Smooth muscle cell (in vitro differentiated cells): ENCODE data around the gene HBG1. TPM values are rescaled to one million over a fixed set of nuclear protein-coding genes. Genes with fewer than 3 reads are reported as not detected.
"Not testable (repeated sequence)": the region's sequence is repeated elsewhere in the genome, so short reads cannot be mapped to it uniquely, and the experiment has no call there.

ENCODE experiments used
- DNase-seq: peaks from one replicate; lab custom pipeline; 2025; ENCODE audit not compliant: unreplicated experiment; lab: John Stamatoyannopoulos, UW
- H2AFZ ChIP-seq: fragments of 200-600 bp; sonication (generic); 2 replicates; pipeline ENCODE4 v1.6.0; 2016; ENCODE audit warnings: antibody characterized with exemption, low read depth, mild to moderate bottlenecking
- H3F3A ChIP-seq: fragments of 200-600 bp; sonication (generic); 2 replicates; pipeline ENCODE4 v1.6.0; 2017; ENCODE audit warnings: antibody characterized with exemption, low read depth
- H3K27ac ChIP-seq: fragments of 200-600 bp; sonication (generic); 2 replicates; pipeline ENCODE4 v1.5.1; 2016; ENCODE audit warnings: low read depth, mild to moderate bottlenecking
- H3K27me3 ChIP-seq: fragments of 200-600 bp; sonication (generic); 2 replicates; pipeline ENCODE4 v1.6.1; 2016; ENCODE audit warnings: low read depth, mild to moderate bottlenecking
- H3K36me3 ChIP-seq: fragments of 200-600 bp; sonication (generic); 2 replicates; pipeline ENCODE4 v1.5.1; 2016; ENCODE audit warnings: low read depth
- H3K4me1 ChIP-seq: fragments of 200-600 bp; sonication (generic); 2 replicates; pipeline ENCODE4 v1.5.1; 2016; ENCODE audit warnings: low read depth
- H3K4me2 ChIP-seq: fragments of 200-600 bp; sonication (generic); 2 replicates; pipeline ENCODE4 v1.6.0; 2016; ENCODE audit warnings: mild to moderate bottlenecking
- H3K4me3 ChIP-seq: fragments of 200-600 bp; sonication (generic); 2 replicates; pipeline ENCODE4 v1.5.1; 2016; ENCODE audit warnings: mild to moderate bottlenecking
- H3K79me2 ChIP-seq: fragments of 200-600 bp; sonication (generic); 2 replicates; pipeline ENCODE4 v1.6.0; 2016; ENCODE audit warnings: low read depth, mild to moderate bottlenecking
- H3K9ac ChIP-seq: fragments of 200-600 bp; sonication (generic); 2 replicates; pipeline ENCODE4 v1.6.0; 2016; ENCODE audit warnings: low read depth
- H3K9me3 ChIP-seq: fragments of 200-600 bp; sonication (generic); replicated peaks from 2 replicates; pipeline ENCODE4 v1.5.1; 2016; ENCODE audit warnings: low read depth
- H4K20me1 ChIP-seq: fragments of 200-600 bp; sonication (generic); 2 replicates; pipeline ENCODE4 v1.6.0; 2016; ENCODE audit warnings: low read depth
- WGBS: methylation state at CpG from one replicate; pipeline ENCODE4 v1.1.7; 2016; ENCODE audit warnings: low lambda C conversion rate; 5-methylcytosine and 5-hydroxymethylcytosine counted together
- polyA plus RNA-seq: library from polyadenylated mRNA; unstranded; fragments of >200 nt; fragmentation: Nextera tagmentation; extraction: Ambion mirVana; gene quantifications from 2 replicates; pipeline ENCODE4 v1.2.1, GENCODE V29; 2016
- total RNA-seq: library from RNA; depleted of rRNA; stranded (reverse); fragments of >200 nt; gene quantifications from 2 replicates; pipeline ENCODE4 v1.2.3, GENCODE V29; 2014
- TF ChIP-seq, protein P1 (sequence below): fragments of 200-600 bp; sonication (generic); IDR thresholded peaks from 2 replicates; pipeline ENCODE4 v1.5.1; 2017; ENCODE audit warnings: borderline replicate concordance, mild to moderate bottlenecking, antibody characterized with exemption; ENCODE audit not compliant: insufficient read depth, poor library complexity, severe bottlenecking

The HBG1 gene
- total and polyA plus RNA-seq, 2 experiments from 2014 or later, result not detected

GRCh38 chr11:5258543-5259262, 9.0 kb upstream of the HBG1 start:
- DNase-seq, result no peak
- no peaks in the 10 kb centered on the region for H3K36me3 ChIP-seq
- H3K4me3 ChIP-seq, result no peak overlapping the region
- H3K4me1 ChIP-seq, result no peaks in the 10 kb centered on the region
- 54% methylated on average over 7 of the region's 7 CpGs for WGBS
- no peak overlapping the region for H2AFZ ChIP-seq
- H3K9ac ChIP-seq, result no peak overlapping the region
- H3K4me2 ChIP-seq, result no peak overlapping the region
- no peaks in the 10 kb centered on the region for H3K27me3 ChIP-seq
- no peak overlapping the region for H3K27ac ChIP-seq
- H3K79me2 ChIP-seq, result no peaks in the 10 kb centered on the region
- TF ChIP-seq, protein P1, sequence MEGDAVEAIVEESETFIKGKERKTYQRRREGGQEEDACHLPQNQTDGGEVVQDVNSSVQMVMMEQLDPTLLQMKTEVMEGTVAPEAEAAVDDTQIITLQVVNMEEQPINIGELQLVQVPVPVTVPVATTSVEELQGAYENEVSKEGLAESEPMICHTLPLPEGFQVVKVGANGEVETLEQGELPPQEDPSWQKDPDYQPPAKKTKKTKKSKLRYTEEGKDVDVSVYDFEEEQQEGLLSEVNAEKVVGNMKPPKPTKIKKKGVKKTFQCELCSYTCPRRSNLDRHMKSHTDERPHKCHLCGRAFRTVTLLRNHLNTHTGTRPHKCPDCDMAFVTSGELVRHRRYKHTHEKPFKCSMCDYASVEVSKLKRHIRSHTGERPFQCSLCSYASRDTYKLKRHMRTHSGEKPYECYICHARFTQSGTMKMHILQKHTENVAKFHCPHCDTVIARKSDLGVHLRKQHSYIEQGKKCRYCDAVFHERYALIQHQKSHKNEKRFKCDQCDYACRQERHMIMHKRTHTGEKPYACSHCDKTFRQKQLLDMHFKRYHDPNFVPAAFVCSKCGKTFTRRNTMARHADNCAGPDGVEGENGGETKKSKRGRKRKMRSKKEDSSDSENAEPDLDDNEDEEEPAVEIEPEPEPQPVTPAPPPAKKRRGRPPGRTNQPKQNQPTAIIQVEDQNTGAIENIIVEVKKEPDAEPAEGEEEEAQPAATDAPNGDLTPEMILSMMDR, result no peak
- no peaks in the 10 kb centered on the region for H3F3A ChIP-seq
- no peaks in the 10 kb centered on the region for H3K9me3 ChIP-seq
- no peaks in the 10 kb centered on the region for H4K20me1 ChIP-seq

- Histone ChIP-seq H3K27me3 (no peaks in the 10 kb centered on the region), H3K79me2 (no peaks in the 10 kb centered on the region), H3K9me3 (no peaks in the 10 kb centered on the region), H2AFZ (no peak overlapping the region), H3K4me3 (no peak overlapping the region), H3K4me1 (no peaks in the 10 kb centered on the region), H4K20me1 (no peaks in the 10 kb centered on the region), H3F3A (no peaks in the 10 kb centered on the region), H3K36me3 (no peaks in the 10 kb centered on the region), H3K27ac (no peak overlapping the region), H3K4me2 (no peak overlapping the region), H3K9ac (no peak overlapping the region)
- no peak for DNase-seq
- TF ChIP-seq, protein P1, result no peak
- 48% methylated on average over 2 of the region's 2 CpGs for WGBS
Observed at GRCh38 chr11:5257296-5257695, 7.6 kb upstream of the HBG1 start.

DNA sequence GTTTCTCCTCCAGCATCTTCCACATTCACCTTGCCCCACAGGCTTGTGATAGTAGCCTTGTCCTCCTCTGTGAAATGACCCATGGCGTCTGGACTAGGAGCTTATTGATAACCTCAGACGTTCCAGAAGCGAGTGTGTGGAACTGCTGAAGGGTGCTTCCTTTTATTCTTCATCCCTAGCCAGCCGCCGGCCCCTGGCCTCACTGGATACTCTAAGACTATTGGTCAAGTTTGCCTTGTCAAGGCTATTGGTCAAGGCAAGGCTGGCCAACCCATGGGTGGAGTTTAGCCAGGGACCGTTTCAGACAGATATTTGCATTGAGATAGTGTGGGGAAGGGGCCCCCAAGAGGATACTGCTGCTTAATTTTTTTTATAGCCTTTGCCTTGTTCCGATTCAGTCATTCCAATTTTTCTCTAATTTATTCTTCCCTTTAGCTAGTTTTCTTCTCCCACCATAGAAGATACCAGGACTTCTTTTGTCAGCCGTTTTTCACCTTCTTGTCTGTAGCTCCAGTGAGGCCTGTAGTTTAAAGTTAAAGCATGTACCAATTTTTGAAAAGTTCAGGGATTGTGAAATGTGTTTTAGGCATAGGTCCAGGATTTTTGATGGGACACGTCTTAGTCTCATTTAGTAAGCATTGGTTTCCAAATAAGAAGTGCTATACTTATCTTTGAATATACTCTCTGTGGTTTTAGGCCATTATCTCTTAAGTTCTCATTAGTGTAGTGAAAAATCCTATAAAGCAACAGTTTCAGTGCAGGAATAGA, 5.2 kb upstream of the HBG1 start, which contains the start of gene HBG2:
Gene HBG2 (minus strand): TSS at position 136 of the 768 bp plus-strand sequence. CDS start 53 bp downstream, at position 83.
- H3K4me2 ChIP-seq, H3K9me3 ChIP-seq, H3F3A ChIP-seq, H3K79me2 ChIP-seq, H3K36me3 ChIP-seq, H4K20me1 ChIP-seq, H3K9ac ChIP-seq, H3K4me1 ChIP-seq, H3K27ac ChIP-seq, DNase-seq, H2AFZ ChIP-seq, H3K4me3 ChIP-seq, H3K27me3 ChIP-seq: not testable (repeated sequence)
- WGBS, result 86% methylated on average over 4 of the region's 9 CpGs

DNA sequence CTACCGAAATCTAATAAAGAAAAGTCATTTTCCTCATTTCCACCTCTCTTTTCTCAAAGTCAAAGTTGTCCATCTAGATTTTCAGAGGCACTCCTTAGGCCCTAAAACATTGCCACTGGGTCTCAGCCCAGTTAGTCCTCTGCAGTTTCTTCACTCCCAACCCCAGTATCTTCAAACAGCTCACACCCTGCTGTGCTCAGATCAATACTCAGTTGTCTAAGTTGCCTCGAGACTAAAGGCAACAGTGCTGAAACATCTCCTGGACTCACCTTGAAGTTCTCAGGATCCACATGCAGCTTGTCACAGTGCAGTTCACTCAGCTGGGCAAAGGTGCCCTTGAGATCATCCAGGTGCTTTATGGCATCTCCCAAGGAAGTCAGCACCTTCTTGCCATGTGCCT, 4.4 kb upstream of the HBG1 start:
- not testable (repeated sequence) for H3K27ac ChIP-seq, H3K27me3 ChIP-seq, DNase-seq, H2AFZ ChIP-seq, H3K4me1 ChIP-seq, H3K9me3 ChIP-seq, H3K36me3 ChIP-seq, H3K79me2 ChIP-seq, H4K20me1 ChIP-seq, H3K4me3 ChIP-seq, H3F3A ChIP-seq, H3K4me2 ChIP-seq, H3K9ac ChIP-seq
- WGBS, result 85% methylated on average over 2 of the region's 2 CpGs

DNA sequence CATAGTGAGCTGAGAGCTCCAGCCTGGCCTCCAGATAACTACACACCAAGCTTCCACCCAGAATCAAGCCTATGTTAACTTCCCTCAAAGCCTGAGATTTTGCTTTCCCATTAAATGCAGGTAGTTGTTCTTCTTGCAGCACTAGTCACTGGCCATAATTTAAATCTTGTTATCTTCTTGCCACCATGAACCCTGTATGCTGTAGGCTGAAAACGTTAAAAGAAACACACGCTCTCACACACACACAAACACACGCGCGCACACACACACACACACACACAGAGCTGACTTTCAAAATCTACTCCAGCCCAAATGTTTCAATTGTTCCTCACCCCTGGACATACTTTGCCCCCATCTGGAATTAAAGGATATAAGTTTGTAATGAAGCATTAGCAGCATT, 3.8 kb upstream of the HBG1 start:
- not testable (repeated sequence) for H4K20me1 ChIP-seq, H3K4me1 ChIP-seq, H2AFZ ChIP-seq, H3K9ac ChIP-seq, H3K79me2 ChIP-seq, H3K27ac ChIP-seq, H3K4me3 ChIP-seq, H3K4me2 ChIP-seq, DNase-seq, H3K36me3 ChIP-seq, H3K9me3 ChIP-seq, H3K27me3 ChIP-seq, H3F3A ChIP-seq
- WGBS, result 53% methylated on average over 5 of the region's 5 CpGs
